Measurements from ENCODE around the gene DNAH14.

DNAH14 gene

DNA sequence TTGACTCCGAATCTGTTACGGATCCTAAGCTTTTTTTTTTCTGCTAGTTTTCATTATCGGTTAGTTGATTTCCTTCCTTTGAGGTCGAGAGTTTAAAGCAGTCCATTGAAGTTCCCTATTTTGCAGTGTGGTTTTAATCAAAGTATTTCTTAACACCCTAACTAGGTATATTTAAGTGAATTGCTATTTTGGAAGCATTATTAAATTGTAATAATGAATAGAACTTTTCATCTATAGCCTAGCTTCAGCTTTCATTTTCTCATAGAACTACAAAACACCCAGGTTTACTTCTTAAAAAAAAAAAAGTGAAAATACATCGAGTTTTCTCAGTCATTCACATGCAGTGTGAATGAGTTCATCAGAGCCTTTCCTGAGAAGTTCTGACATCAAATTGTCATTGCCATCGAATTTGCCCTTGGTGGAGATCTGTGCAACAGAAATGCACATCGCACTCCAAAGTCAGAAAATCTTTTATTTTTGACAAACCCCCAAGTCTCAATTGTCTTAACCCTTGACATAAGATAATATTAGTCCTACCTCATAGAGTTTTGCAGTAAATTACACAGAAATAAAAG, 499.5 kb downstream of the DNAH14 start:
- DNase-seq (ENCODE audit: low read depth), result no peak

DNA sequence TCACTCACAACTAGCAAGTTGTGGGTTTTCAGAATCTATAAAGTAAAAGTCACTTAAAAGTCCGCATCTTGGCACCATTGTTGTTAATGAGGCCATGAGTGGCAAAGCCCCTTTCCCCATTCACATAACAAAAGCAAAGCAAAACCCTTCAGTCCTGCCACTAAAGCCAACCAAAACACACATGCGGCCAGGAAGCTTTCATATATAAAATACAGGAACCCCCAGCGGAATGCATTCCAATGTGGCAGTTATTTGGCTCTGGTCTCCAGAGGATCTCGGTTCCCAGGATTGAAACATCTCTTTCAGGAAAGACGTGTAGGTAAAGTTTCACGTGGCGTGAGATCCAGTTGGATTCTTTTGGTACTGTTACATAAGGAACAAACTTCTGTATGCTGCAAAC, 500.8 kb downstream of the DNAH14 start:
- DNase-seq (ENCODE audit: low read depth), result no peak

DNA sequence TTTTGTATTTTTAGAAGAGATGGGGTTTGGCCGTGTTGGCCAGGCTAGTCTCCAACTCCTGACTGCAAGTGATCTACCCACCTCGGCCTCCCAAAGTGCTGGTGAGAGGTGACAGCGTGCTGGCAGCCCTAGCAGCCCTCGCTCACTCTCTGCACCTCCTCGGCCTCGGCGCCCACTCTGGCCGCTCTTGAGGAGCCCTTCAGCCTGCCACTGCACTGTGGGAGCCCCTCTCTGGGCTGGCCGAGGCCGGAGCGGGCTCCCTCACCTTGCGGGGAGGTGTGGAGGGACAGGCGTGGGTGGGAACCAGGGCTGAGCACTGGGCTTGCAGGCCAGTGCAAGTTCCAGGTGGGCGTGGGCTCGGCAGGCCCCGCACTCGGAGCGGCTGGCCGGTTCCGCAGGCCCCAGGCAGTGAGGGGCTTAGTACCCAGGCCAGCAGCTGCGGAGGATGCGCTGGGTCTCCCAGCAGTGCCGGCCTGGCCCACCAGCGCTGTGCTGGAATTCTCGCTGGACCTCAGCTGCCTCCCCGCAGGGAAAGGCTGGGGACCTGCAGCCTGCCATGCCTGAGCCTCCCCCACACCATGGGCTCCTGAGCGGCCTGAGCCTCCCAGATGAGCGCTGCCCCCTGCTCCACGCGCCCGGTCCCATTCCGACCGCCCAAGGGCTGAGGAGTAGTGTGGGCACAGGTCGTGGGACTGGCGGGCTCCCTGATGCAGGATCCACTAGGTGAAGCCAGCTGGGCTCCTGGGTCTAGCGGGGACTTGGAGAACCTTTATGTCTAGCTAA, 501.8 kb downstream of the DNAH14 start:
- no peak for DNase-seq (ENCODE audit: low read depth)

DNA sequence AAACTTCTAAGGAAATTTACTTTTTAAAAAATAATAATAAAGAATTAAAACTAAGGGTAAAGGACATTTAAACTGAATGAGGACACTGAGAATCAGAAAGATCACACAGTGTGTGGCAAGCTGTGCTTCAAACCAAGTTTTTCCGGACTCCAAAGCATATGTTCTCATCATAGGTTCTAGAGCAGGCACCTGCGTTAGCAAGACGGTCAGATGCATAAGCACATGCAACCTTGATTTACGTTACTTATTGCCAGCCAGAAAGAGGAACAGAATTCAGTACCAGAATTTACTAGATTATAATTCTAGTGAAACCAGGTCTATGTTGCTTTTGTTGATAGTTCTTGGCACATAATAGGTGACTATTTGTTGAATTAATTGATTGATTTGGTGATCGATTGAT, 504.6 kb downstream of the DNAH14 start:
- no peak for DNase-seq (ENCODE audit: low read depth)

DNA sequence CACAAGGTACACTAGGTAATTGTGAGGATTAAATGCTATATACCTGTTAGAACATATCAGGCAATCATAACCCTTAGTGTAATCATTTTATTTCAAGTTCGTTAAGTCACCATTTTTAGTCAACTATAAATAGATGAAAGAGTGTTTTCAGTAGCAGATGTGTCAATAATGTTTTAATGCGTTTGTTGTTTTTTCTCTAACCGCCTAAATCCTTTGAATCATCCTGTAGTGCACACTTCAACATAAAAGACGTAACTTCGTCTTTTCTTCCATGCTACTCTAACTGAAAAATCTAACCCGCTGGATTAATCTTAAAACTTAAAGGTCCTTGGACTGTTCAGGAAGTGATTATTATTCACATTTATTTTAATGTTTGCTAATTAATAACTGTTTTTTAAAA, 505.6 kb downstream of the DNAH14 start:
- no peak for DNase-seq (ENCODE audit: low read depth)

DNA sequence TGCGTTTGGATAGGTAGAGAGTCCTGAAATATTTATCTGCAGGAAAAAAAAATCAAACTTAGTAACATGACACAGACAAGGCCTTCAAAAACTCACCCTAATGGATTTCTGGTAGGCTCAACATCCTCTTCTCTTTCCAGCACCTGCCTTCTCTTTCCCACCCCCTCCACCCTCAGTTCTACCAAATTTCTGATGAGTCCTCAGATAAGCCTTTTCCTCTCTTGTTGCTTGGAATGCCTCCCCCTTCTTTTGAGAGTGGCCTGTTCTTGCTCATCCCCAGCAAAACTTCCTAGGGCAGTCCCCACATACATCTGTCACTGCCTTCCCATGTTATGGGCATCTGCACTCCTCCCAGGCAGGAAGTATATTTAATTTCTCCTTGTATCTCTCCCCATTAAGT, 506.0 kb downstream of the DNAH14 start:
- no peak for DNase-seq (ENCODE audit: low read depth)

DNA sequence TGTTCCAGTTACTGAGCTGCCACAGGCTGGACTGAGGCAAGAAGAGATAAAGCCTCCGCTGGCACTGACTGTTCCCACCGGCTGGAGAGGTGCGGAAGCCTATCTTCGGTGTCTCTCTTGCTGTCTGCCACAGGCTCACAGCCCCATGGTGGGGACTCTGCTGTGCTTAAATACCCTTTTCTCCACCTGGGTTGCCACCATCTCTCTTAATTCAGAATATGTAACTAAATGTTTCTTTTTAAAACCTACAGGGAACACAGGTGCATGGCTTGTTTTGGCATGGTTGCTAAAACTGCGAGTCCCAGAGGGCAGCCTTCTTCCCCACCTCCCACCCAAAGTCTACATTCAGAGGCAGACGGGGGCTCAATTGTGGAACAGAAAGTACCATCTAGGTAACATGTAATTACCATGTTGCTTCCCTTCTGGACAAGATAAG, 506.5 kb downstream of the DNAH14 start:
- DNase-seq (ENCODE audit: low read depth), result no peak

DNA sequence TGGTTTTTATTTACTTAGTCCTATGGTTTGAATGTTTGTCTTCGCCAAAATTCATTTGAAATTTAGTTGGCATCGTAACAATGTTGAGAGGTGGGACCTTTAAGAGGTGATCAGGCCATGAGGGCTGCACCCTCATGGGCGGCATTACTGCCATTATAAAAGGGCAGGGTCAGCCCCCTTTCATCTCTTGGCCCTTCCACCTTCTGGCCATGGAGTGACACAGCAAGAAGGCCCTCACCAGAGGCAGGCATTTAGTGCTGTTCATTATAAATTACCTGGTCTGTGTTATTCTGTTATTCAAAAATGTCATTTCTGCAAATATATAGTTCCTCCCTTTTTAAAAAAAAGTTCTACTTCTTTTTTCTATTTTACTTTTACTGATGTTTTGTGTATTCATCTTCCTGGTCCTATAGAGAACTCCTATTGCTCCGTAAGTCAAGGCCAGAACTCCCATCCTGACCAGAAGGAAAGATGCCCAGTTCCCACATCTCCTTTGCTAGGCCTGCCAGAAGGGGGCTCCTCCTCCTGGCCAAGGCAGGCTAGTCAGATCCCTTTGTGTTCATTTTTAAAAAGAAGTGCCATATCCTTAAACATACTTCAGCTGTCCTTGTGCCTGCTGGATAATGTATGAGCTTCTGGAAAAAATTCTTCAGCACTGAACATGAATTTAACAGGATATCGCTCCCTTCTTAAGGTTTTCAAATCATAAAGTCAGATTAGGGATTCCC, 508.4 kb downstream of the DNAH14 start:
- no peak for DNase-seq (ENCODE audit: low read depth)

DNA sequence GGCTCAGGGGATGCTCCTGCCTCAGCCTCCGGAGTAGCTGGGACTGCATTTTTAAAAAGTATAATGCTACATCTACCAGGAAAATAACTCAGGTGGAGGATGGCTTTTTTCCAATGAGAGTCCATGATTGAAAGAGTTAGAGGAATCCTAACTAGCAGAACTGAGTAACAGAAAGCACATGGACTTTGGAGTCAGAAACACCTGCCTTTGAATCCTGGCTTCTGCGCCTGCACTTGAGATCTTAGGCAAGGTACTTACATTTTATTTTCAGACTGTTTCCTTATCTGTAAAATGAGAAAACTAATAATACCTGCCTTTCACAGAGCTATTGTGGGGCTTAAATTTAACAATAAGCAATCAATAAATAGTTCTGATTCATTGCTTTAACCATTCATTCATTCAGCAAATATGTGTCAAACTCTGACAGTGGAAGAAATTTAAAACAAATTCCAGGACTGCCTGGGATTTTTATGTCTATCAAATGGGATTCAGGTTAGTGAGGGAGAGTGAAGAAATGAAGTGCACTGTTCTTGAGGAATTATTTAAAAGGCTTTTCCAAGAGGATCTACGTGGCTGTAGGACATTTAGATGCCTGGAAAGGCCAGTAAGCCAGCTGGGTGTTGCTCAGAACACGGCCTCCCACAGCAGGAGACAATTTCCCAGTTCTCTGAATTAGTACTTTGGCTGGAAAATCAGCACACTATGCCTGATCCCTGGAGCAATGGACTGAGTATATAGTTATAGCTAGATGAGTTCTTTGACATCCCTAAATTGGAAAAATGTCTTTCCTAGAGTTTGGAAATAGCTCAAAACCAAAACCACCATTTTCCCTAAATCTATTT, 511.1 kb downstream of the DNAH14 start:
- no peak for DNase-seq (ENCODE audit: low read depth)

DNA sequence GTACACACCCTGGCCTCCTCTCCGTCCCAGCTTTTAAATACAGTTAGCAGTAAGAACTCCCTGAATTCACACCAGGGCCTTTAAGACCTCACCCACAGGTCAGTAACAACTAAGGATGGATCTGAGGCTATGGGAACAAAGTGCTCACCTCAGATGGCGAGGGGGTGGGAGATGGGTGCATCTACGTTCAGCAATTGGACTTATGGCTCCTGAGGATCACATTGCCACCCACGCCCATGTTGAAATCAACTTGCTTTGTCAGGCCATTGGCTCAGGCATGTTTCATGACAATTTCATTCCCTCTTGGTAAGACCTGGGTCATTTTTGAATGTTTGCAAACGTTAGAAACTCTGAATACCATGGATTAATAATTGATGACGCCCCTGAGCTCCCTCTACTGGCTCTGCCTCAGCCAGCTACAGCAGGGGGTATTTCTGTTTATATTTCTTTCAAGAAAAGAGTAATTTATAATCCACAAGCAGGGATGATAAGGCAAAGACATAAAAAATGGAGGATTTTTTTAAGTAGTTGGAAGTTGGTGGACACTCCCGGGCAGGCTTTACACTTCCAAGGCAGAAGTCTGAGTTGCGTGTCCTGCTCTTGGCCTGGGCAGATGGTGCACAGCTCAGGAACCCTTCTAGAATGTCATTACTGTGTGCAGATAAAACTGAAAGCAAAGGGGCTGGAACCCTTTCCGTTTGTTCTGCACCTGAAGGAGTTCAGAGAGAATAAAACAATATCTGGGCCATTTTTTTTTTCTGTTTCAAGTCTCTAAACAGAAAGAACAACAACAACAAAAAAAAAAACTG, 512.0 kb downstream of the DNAH14 start:
- no peak for DNase-seq (ENCODE audit: low read depth)

DNA sequence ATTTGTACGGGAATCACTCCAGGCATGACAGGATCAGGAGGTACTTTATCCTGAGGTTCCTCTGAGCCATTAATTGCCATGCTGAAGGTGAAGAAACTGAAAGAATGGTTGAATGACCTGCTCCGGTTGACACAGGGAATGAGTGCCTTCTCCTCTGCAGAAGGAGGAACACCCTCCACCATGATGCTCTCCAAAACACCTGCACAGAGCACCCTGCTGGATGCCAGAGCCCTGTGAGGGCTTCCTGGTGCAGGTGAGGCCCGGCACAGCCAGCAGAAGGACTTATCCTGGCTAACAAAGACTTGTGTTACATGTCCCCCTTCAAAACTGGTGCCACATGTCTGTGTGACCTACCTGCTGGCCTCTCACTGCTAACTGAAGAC, 512.6 kb downstream of the DNAH14 start:
- DNase-seq (ENCODE audit: low read depth), result no peak

DNA sequence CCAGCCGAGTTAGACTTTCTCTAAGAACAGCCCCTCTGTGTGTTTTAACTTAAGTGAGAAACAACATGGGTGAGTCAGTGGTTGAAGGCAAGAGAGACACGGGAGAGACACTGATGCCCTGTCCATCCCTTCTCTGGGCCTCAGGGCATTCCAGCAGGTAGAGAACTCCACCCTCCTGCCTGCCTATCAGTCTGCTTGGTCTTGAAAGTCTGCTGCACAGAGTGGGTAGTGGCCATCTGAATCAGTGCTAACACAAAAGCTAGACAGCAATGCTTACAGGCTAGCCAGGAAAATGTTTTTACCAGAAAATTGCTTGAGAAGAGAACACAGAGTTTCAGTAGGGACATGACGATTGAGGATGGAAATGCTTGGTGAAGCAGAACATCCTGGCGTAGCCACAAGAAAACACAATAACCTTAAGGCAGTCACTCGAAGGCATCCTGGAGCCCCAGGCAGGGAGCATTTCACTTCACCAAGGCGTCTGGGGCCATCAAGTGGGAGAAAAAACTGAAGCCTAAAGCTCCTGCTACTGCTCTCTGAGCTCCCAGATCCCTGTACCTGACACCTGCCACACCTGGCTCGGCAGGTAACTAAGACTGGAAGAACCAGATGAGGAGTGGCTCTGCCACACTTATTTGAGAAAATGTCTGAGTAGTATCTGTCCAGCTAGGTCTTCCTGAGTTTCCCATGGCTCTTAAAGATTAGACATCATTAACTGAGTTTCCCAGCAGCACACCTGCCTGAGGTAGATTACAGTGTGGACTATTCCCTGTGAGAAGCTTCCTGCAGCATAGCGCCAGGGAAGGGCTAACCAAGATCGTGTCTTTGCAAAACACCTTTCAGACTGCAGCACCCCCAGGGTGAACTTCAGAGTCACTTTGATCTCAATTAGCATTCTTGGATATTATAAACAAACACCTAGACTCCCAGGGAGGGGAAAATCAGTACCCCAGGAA, 516.4 kb downstream of the DNAH14 start:
- no peak for DNase-seq (ENCODE audit: low read depth)

DNA sequence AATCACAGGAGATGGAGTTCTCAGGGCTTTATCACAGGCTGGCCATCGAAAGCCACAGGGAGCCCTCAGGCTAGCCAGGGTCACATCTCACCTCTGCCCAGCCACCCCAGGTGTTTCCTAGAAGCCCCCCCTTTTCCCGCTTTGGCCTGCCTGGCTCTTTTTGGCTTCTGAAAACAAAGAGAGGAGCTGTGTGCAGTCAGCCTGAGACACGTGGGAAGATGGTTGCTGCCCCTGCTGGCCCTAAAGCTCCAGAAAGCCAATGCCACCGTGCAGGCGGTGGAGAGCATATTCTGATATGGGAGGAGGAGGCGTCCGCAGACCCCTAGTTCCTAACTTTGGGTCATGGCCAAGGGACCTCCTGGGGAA, 517.1 kb downstream of the DNAH14 start:
- no peak for DNase-seq (ENCODE audit: low read depth)

DNA sequence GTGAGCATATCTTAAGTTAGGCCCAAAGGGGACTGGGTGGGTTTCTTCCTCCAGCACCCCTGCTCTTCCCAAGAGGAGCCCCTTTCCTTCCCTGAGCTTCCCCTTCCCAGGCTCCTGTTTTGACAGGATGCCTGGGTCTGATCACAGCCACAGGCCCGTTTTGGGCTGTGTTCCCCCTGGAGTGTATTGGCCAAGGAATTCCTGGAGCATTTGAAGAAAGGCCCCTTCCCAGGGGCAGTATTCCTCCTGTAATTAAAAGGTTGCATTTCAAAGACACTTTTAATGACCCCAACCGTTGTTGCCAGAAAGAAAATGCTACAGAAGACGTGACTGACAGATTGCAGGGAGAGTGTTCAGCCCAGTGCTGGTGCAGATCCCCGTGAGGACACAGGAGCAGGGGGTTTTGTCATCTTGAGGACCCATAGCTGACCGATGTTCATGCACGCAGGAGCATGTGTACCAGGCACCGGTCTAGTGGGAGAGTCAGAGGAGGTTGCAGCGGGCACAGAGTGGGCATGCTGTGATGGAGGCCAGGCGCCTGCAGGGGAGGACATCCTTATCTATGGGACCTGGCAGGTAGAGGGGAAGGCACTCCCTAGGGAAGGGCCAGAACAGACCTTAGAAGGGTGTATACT, 517.6 kb downstream of the DNAH14 start:
- DNase-seq (ENCODE audit: low read depth), result no peak

DNA sequence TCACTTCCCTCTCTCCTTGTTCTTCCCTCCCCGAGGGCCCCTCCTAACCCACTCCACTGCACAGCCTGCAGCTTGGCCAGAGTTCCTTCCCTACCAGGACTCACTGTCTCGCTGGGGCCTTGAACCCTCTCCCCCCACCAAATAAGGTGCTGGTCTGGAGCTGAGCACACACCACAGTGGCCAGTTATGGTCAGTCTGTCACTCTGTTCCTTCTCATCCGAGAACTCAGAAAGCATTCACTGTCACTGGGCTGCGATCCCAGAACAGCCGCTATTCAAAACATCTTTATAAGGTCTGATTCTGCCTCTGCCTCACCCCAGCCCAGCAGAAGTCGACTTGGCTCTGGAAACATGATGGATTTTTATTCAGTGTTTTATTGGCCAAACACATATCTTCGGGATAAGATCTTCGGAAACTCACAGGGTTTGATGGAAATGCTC, 518.2 kb downstream of the DNAH14 start:
- no peak for DNase-seq (ENCODE audit: low read depth)

DNA sequence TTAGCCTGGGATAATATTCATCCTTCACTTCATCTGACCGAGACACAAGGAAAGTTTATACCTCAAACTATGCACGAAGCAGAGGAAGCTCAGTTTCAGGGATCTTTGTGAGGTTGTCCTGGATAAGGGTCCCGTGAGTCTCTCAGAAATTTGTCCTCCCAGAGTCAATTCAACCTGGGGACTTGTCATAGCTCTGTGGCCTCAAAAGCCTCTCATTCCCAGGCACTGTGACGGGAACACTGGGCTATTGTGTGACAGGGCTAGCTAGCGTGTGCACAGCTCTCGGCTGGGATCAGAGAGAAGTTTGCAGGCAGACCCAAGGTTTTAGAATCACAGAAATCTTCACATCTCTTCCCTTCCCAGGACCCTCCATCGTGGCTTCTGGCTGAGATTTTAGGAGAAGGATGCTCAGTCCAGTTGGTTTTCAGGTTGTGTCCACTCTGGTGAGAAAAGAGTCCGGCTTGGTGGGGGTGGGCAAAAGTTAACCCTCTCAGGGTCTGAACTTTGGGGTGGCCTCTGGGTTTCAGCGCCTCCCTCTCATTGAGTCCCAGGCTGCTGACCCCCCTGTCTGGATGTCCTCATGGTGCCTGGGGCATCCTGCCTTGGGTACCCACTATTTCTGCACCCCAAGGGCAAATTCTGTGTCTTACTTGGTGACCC, 518.8 kb downstream of the DNAH14 start:
- no peak for DNase-seq (ENCODE audit: low read depth)
